Brain microvascular endothelial cell (primary cell): ENCODE data around the gene NISCH.

Source experiments
- DNase-seq: peaks from one replicate; pipeline ENCODE4 v3.0.0-alpha.2; 2020
- H3K27ac ChIP-seq: fragments of 250-450 bp; sonication (Bioruptor Pico); 2 replicates; pipeline ENCODE4 v1.5.1; 2020; ENCODE audit warnings: mild to moderate bottlenecking, moderate library complexity
- H3K27me3 ChIP-seq: fragments of 250-450 bp; sonication (Bioruptor Pico); replicated peaks from 2 replicates; pipeline ENCODE4 v1.5.1; 2020; ENCODE audit warnings: mild to moderate bottlenecking
- H3K36me3 ChIP-seq: fragments of 250-450 bp; sonication (Bioruptor Pico); replicated peaks from 2 replicates; pipeline ENCODE4 v1.5.1; 2020; ENCODE audit warnings: mild to moderate bottlenecking
- H3K4me3 ChIP-seq: 2 replicates; pipeline ENCODE4 v1.5.1; 2011; ENCODE audit warnings: low read depth, mild to moderate bottlenecking, control low read depth, low read length, moderate library complexity
- in situ Hi-C: cut with HindIII; loops from 2 replicates; pipeline ENCODE4 v1.10.0; 2017; ENCODE audit warnings: low sequenced_read_pairs, low pct_ligation_motif_present
- TF ChIP-seq, protein P1 (sequence below): IDR thresholded peaks from 2 replicates; pipeline ENCODE4 v1.5.1; 2011; ENCODE audit warnings: low read depth, mild to moderate bottlenecking, moderate library complexity, low read length, control low read depth, inconsistent platforms; ENCODE audit errors: missing control alignments

NISCH gene

DNA sequence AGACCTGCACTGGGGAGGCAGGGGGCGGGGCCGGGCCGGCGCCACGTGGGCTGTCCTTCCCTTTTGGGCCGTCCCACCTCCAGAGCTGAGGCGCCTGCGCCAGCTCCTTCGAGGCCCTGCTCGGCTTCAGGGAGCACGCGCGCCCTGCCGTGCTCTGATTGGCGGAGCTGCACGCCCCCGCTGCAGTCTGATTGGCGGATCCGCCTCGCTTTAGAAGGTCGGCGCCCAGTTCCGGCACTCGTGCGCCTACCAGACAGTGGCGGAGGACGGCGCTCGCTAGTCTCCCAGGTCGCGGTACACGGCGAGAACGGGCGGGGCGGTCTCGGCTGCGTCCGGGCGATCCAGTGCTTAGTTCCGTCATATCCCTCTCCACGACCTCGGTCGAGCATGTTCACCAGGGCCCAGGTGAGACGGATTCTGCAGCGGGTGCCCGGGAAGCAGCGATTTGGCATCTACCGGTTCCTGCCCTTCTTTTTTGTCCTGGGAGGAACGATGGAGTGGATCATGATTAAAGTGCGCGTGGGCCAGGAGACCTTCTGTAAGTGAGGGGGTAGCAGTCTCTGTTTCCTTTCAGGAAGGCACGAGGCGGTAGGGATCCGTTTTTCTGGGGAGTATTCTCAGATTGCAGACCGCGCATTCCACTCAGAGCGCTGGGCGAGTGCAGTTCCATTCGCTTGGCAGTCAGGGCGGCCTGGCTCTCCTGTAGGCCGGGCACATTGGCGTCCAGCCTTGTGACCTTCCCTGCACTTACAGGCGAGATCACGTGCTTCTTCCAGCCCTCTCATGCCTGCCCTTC, 81.2 kb downstream of the NISCH start, which contains the start of gene UQCC5:
Gene UQCC5, plus strand, starts transcription at position 237 of the 796 bp plus-strand sequence. Its CDS starts 151 bp downstream, at position 388.
- TF ChIP-seq, protein P1, sequence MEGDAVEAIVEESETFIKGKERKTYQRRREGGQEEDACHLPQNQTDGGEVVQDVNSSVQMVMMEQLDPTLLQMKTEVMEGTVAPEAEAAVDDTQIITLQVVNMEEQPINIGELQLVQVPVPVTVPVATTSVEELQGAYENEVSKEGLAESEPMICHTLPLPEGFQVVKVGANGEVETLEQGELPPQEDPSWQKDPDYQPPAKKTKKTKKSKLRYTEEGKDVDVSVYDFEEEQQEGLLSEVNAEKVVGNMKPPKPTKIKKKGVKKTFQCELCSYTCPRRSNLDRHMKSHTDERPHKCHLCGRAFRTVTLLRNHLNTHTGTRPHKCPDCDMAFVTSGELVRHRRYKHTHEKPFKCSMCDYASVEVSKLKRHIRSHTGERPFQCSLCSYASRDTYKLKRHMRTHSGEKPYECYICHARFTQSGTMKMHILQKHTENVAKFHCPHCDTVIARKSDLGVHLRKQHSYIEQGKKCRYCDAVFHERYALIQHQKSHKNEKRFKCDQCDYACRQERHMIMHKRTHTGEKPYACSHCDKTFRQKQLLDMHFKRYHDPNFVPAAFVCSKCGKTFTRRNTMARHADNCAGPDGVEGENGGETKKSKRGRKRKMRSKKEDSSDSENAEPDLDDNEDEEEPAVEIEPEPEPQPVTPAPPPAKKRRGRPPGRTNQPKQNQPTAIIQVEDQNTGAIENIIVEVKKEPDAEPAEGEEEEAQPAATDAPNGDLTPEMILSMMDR: no peak
- Histone ChIP-seq H3K36me3 (peaks cover 9% of the 10 kb centered on the region), H3K27me3 (no peaks in the 10 kb centered on the region), H3K27ac (peak within 1 kb of the TSS; percentile 68), H3K4me3 (peak within 1 kb of the TSS; percentile 94)
- DNase-seq: peak; percentile 97
- in situ Hi-C loops: no loop called here

DNA sequence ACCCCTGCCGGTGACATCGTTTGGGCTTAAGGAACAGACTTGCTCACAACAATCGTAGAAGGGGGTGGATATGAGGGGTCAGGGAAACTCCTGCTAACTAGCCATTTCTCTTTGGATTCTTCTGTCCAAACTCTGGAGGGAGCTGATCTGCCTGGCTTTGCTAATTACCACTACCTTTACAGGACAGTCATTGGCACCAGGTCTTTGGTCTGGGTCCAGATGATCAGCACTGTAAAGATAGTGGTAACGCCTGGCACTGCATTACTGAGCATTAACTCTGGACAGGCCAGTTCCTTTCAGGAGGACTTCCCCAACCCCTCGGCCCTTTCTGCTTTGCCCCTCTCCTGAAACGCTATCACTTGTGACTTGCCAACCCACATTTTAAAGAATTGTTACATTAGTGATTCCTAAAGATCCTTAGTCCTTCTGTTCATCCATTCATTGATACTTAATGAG, 81.8 kb downstream of the NISCH start:
- in situ Hi-C loops: no loop called here
- DNase-seq: no peak

DNA sequence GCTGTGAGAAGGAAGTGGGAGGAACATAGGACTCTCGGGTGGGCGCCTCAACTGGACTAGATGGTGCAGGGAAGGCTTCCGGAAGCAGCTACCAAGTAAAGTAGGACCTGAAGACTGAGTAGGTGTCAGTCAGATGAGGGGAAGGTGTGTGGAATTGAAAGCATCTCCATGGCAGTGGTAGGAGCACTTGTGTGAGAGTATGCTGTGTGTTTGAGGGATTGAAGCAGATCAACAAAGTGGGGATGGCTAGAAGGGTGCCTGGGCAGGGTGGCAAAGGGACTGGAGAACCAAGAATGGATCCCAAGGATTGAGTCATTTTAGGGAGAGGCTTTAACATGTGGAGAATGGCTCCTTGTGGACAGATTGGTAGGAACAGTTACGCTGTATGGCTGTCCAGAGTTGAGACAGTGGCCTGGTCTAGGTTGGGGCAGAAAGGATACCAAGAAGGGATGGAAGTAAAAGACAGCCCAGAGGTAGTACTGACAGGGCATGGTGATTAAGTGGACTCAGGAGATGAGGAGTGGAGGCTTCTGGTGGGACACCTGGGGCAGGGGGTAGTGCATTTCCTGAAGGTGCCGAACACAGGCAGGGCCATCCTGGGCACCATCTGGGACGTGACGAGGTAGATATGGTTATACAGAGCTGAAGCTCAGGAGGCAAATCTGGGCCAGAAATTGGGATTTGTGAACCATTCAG, 82.5 kb downstream of the NISCH start:
- Histone ChIP-seq H3K27me3 (no peaks in the 10 kb centered on the region), H3K4me3 (peak overlapping the region; percentile 94), H3K27ac (no peak overlapping the region), H3K36me3 (peaks cover 6% of the 10 kb centered on the region)
- DNase-seq: no peak
- in situ Hi-C loops: no loop called here
- TF ChIP-seq, protein P1: no peak

More for the DNA sequence above, 81.8 kb downstream of the NISCH start:
- TF ChIP-seq, protein P1: peak; percentile 7
- H3K27me3 ChIP-seq: no peaks in the 10 kb centered on the region
- H3K4me3 ChIP-seq: peak overlapping the region; percentile 94
- H3K36me3 ChIP-seq: peaks cover 6% of the 10 kb centered on the region
- peak overlapping the region; percentile 68 for H3K27ac ChIP-seq

DNA sequence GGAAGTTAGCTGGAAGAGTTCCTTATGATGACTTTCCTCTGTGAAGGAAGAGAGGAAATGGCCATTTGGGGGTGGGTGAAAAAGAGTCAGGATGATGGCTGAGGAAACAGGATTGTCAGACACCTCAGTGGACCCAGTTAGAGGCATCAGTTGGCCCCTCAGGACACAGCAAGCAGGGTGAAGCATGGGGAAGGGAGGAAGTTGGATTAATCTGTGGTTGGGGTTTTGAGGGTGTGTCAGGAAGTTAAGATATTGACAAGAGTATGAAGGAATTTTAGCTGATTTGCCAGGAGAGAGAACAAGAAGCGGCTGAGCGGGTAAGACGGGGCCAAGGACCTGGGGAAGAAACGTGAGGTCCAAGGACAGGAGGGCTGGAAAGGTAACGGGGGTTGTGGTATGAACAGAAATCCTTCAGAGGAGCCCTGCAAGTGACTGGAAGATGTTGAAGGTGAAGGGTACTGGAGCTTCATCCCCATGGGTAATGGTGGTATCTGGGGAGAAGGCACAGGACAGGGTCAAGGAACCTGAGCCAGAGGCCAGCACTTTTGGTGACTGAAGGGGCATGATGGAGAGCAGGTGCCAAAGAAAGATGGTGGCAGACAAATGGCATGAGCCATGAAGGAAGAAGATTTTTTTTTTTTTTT, 83.7 kb downstream of the NISCH start:
- H3K27me3 ChIP-seq: no peaks in the 10 kb centered on the region
- DNase-seq: no peak
- H3K36me3 ChIP-seq: peaks cover 7% of the 10 kb centered on the region
- TF ChIP-seq, protein P1: no peak
- H3K27ac ChIP-seq: no peak overlapping the region
- H3K4me3 ChIP-seq: no peak overlapping the region
- in situ Hi-C loops: no loop called here

DNA sequence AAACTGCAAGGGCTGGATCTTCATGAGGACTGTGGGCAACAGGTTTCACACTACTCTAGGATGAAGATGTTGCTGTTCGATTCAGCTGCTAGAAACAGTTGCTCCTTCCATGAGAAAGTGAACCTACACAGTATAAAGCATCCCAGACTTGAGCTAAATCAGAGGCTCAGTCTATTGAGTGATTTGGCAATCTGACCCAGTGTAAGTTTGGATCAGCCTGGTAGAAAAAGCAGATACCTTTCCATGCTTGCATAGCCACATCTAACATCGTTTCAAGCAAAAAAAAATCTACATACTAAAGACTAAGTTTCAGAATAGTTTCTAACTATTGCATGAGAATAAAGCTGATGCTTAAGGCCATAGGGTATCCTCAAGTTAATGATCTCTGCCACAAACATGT, 85.6 kb downstream of the NISCH start:
- in situ Hi-C loops: no loop called here
- Histone ChIP-seq H3K36me3 (peaks cover 9% of the 10 kb centered on the region), H3K4me3 (no peak overlapping the region), H3K27me3 (no peaks in the 10 kb centered on the region), H3K27ac (no peak overlapping the region)
- TF ChIP-seq, protein P1: no peak
- DNase-seq: no peak
